HG02884 (cell line): ENCODE results near the gene STK33.

Source experiments
- ATAC-seq: cut with Tn5 transposase; IDR thresholded peaks from one replicate; pipeline ENCODE4 v1.9.1; 2021; ENCODE audit warnings: mild to moderate bottlenecking, moderate library complexity; ENCODE audit not compliant: unreplicated experiment

The STK33 gene

GRCh38 chr11:8360086-8360828 lies 233.8 kb downstream of the STK33 start:
- ATAC-seq, result no peak

GRCh38 chr11:8359521-8359920 lies 234.5 kb downstream of the STK33 start:
- no peak for ATAC-seq

GRCh38 chr11:8357891-8358566 lies 236.0 kb downstream of the STK33 start:
- ATAC-seq, result no peak

- ATAC-seq, result no peak
Measured at GRCh38 chr11:8357505-8357888, 236.5 kb downstream of the STK33 start.

GRCh38 chr11:8356721-8357504 lies 237.1 kb downstream of the STK33 start:
- no peak for ATAC-seq

- ATAC-seq, result no peak
Measured at GRCh38 chr11:8356216-8356615, 237.8 kb downstream of the STK33 start.

- no peak for ATAC-seq
Measured at GRCh38 chr11:8355416-8355742, 238.6 kb downstream of the STK33 start.

GRCh38 chr11:8354622-8355415 lies 239.2 kb downstream of the STK33 start:
- ATAC-seq, result no peak

GRCh38 chr11:8352876-8353505 lies 241.0 kb downstream of the STK33 start:
- ATAC-seq, result no peak

- no peak for ATAC-seq
Measured at GRCh38 chr11:8352103-8352875, 241.7 kb downstream of the STK33 start.

GRCh38 chr11:8351223-8351622 lies 242.8 kb downstream of the STK33 start:
- ATAC-seq, result no peak

GRCh38 chr11:8347978-8348377 lies 246.1 kb downstream of the STK33 start:
- ATAC-seq, result no peak

GRCh38 chr11:8346157-8346755 lies 247.8 kb downstream of the STK33 start:
- no peak for ATAC-seq

- no peak for ATAC-seq
Measured at GRCh38 chr11:8345179-8345578, 248.8 kb downstream of the STK33 start.

- no peak for ATAC-seq
Measured at GRCh38 chr11:8344346-8344745, 249.7 kb downstream of the STK33 start.

- peak; percentile 63 for ATAC-seq
Measured at GRCh38 chr11:8342821-8343681, 251.0 kb downstream of the STK33 start.

- ATAC-seq, result no peak
Measured at GRCh38 chr11:8341996-8342395, 252.0 kb downstream of the STK33 start.
